Stimulated activated CD4-positive, alpha-beta T cell treated with anti-CD3 and anti-CD28 coated beads, TNF-alpha, amount 100 ng/mL, for 1 hour (primary cell): Measurements from ENCODE around the gene NEU4.

Source experiments
- DNase-seq, 3 donors: peaks; one replicate each; pipeline ENCODE4 v3.0.0-alpha.2; 2020; ENCODE audit warnings: low read depth in 3 of 3, low spot score in 1 of 3

Gene NEU4

DNA sequence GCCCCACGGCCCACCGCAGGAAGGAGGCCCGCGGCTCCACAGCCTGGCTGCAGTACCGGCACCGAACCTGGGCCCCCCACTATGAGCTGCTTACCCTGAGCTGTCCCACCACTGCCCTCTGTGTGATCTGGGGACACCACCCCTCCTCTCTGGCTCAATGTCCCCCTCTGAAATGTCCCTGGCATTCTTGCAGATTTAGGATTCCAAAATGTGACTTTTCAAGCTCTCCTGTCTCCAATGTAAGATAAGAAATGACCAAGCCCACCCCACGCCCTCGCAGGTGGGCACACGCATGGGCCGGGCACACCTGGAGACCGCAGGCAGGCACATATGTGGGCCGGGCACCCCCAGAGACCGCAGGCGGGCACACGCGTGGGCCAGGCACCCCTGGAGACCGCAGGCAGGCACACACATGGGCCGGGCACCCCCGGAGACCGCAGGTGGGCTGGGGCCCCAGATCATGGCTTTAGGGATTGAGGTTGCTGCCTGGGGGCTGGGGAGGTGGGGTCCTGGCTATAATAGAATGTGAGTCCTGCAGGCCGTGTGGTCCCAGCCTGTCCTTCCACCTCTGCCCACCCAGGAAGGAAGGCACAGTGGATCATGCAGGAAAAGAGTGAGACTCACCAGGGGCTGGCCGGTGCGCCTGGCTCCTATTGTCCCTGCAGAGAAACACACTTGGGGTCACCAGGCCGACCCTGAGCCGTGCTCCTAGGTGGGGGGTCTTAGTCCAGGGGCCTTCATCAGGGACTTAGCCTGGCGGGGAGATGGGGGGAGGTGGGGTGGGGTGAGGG is 42.5 kb downstream of the NEU4 start:
- no peak for DNase-seq

DNA sequence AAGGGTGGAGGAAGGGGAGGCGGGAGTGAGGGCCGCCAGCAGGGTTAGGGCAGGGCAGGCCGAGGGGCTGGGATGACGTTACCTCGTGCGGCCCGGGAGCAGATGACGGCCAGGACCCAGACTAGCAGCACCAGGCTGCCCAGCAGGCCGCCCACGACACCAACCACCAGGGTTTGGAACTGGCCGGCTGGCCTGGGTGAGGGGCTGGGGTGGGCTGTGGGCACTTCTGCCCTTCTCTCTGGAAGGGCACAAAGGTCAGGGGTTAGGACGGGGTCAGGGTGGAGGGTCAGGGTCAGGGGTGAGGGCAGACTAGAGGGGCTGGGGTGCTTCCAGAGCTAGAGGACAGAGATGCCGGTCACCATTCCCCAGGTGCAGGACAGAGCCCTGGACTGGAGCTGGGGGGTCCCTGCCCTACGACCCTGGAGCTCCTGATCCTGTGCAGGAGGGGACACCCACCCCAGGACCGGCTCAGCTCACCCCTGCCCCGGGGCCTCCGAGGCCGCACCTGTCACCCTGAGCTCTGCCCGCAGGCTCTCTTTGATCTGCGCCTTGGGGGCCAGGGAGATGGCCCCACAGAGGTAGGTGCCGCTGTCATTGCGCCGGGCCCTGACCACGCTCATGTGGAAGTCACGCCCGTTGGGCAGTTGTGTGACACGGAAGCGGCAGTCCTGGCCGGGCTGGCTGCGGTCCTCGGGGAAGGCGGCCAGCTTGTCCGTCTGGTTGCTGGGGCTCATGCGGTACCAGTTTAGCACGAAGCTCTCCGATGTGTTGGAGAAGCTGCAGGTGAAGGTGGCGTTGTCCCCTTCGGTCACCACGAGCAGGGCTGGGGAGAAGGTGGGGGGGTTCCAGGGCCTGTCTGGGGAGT is 43.4 kb downstream of the NEU4 start:
- no peak for DNase-seq

DNA sequence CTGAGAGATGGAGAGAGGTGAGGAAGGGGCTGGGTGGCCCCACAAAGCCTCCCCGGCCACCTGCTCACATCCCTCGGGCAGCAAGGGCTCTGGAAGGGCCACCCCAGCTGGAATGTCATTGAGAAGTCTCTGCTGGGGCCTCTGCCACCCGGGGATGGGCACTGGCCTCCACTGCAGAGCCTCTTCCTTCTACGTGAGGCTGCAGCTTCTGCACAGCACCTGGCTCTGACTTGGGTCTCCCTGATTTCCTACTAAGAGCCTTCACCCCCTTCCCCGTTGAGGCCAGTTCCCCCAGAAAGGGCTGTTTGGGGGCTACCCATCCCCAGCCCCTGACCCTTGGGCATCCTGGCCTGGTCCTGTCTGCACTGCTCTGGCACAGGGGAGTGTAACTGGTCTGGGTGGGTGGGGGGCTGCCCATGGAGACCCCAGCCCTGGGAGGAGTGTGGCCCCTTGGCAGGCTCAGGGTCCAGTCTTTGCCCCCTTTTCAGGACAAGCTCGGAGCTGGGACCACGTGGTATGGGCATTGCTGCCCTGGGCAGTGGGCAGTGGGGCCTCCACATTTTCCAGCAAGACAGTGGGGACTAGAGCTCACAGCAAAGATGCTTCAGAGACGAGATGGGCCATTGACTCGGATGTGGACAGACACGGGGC is 44.1 kb downstream of the NEU4 start:
- DNase-seq, result no peak

DNA sequence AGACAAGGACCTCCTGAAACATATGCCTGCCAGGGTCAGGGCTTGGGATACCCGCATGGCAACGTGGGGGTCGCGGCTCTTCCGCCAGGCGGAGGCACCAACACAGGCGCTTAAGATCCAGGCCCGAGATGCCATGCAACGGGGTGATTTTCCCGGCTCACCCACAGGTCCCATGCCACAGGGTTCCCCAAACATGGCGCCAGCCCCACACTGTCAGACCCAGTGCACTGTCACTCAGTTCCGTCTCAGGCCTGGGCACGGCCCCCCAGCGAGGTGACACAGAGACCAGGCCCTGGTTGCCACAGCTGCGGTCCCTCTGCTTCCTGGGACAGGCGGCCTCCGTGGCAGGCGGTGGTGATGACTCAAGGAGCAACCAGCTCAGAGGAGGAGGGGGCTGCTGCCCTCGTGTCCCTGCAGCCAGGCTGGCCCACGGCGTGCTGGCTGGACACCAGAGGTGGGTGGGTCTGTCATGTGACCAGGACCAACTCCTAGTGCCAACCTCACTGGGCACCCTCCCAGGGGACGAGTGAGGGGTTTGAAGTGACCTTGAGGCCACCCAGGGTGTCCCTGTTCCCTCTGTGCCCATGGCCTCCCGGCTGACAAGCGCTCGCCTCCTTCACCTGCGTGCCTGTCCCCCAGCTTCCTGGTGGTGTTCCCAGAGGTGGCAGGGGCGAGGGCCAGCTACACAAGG is 44.8 kb downstream of the NEU4 start:
- no peak for DNase-seq

DNA sequence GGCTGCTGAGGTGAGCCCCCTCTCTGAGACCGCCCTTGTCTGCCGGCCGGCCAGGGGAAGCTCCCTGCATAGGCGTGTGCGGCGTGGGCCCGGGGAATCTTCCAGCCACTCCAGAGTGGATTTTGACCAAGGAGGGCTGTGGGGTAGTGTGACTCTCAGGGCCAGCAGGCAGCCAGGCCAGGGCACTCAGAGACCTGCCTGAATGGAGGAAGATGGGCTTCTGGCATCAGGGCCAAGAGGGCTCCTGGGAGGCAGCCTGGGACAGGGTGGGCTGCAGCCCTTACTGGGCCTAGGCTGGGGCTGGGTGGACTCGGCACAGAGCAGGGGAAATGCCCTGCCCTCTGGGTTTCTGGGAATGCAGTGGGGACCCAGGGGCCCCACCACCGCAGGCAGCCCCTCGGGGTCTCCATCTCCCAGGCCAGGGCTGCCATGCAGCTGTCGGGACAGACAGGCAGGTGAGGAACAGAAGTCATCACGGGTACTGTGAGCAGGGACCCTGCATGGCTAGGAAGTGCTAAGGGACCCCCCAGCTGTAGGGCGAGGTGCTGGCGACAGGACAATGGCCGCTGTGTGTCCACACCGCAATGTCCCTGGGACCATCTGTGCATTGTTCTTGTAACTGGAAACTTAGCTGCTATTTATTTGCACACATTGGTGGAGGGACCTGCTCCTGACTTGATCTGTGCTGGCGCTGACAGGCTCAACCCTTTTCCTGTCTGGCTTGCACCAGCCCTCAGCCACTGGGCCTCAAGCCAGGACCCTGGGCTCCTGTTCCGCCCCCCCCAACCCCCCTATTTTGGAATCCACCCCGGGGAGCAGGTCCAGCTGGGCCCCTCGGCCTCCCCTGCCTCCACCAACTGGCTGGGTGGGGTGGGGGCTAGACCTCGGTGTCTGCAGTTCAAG is 45.6 kb downstream of the NEU4 start:
- no peak for DNase-seq

DNA sequence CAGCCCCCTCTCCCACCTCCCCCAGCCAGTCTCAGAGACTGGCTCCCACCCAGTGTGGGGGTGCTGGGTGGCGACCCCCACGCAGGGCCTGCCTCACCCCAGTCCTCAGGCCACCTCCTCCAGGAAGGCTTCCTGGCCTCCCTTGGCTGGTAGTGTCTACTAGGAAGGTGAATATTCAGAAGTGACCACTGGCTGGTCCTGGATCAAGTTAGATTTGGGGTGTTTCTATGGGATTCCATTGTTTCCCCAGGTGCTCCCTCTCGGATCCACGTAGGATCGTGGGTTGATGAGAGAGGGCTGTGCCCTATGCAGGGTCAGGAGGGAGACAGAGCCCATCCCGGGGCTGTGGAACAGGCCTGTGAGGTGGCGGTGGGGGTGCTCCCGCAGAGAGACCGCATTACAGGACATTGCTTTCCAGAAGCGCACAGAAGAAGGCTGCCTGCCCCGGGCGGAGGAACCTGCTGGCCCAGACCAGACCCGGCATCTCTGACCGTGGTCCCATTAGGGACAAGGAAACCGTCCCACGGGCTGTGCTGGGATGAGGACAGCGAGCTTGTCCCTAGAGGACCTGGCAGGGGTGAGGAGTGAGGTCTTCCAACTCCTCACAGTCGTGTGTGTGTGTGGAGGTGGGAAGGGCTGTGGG is 46.4 kb downstream of the NEU4 start:
- DNase-seq, result no peak

DNA sequence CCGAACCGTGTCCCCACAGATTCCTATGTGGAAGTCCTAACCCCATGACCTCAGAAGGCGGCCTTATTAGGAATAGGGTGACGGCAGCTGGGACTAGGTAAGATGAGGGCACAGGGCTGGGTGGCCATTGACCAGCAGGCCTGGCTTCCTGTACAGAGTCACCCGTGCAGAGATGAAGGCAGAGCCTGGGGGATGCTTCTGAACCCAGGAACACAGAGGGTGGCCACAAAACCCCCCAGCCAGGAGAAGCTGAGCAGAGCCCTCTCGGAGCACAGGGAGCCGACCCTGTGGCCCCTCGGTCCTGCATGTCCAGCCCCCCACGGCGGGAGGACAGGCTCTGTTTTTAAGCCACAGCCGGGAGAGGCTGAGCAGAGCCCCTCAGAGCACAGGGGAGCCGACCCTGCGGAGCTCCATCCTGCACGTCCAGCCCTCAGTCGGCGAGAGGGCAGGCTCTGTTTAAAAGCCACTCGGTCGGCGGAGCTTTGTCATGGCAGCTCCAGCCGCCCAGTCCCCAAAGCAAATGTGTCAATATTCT is 47.0 kb downstream of the NEU4 start:
- DNase-seq, result no peak

DNA sequence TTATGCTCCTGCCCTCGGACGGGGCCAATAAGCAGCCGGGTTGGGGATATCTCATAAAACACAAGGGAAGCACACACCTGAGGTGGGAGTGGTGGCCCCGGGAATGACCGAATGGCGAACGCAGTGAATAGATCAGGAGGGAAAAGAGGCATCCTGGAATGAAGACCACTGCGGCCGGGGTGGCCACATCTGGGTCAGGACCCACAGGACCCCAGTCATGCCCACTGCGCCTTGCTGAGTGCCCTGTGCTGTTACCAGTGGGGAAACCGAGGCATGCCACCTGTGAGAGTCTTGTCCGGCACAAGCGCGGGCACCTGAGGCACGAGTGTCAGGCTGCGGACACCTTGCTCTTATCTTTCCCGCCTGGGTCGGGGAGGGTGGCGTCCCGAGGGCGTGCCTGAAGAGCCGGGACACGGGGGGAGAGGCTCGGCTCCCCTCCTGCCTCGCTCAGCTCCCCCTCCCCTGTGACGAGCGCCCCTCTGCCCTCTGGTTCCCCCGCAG is 48.1 kb downstream of the NEU4 start:
- no peak for DNase-seq

DNA sequence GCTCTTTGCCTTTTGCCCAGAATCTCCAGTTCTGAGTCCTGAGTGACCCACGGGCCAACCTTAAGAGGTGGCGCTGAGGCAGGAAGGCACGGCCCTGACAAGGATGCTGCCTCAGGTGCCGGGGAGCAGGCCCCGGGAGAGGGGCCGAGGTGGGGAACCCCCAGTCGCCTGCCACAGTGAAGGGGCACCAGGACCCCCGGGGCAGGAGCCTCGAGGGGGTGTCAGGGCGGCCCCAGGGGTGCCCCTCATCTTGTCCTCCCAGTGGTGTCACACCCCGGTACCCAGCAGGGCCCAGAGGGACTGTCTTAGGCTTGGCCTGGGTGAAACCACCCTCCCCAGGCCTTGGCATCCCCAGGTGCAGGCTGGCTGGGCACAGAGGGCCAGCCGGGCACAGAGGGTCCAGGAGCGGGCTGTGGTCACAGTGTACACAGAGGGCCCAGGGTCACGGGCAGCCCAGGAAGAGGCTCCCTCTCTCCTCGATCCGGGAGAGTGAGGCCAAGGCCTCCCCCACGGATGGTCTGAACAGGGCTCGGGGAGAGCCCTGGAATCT is 48.7 kb downstream of the NEU4 start:
- no peak for DNase-seq

DNA sequence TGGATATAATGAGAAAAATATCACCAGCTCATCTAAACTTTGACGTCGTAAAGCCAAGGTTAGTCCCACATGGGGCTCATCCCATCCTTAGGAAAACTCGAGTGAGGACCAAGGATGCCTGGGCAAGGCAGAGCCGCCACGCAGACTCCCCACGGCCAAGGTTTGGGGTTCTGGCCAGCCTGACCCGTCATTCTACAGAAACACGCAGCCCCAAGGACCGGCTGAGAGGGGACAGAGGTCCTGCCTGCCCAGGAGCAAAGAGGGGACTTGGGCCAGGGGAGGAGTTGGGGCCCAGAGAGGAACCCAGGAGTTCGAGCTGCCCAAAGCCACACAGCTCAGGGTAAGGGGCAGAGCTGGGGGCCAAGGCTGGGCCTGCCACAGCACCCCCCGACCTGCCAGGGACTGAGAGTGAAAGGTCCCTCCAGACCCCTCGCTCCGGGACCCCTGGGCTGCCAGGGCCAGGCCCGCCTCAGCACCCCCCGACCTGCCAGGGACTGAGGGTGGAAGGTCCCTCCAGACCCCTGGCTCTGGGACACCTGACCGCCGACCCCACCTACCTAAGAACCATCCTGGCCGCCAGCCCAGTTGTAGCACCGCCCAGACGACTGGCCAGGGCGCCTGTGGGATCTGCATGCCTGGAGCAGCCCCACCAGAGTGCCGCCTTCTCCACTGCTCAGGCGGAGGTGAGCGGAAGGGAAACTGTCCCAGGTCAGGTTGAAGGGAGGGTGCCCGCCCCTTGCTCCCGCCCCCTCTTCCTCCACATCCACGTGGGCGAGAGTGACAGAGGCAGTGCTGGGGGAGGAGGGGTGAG is 49.4 kb downstream of the NEU4 start, which contains the start of gene PDCD1:
TSS of gene PDCD1 (minus strand) at position 689 of the 811 bp plus-strand sequence. CDS start at position 633, 56 bp downstream.
- peak; percentile 39 to 50 (median 49) for DNase-seq

DNA sequence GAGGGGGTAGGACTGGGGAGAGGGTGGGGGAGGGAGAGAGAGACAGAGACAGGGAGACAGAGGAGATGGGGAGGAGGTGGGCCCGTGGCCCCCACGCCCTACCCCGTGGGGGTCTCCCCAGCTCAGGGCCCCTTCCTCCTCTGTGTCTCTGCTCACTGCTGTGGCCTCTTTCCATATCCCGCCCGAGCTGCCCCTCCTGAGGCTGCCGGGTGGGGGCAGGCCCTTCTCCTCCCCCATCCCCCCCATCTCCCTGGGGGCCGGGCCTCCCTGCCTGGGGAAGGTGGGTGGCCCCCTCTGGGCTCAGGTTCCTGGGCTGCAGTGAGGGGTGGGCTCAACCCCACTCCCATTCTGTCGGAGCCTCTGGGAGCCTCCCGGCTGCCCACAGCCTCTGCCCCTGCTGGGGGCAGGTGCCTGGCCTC is 50.0 kb downstream of the NEU4 start:
- no peak for DNase-seq

DNA sequence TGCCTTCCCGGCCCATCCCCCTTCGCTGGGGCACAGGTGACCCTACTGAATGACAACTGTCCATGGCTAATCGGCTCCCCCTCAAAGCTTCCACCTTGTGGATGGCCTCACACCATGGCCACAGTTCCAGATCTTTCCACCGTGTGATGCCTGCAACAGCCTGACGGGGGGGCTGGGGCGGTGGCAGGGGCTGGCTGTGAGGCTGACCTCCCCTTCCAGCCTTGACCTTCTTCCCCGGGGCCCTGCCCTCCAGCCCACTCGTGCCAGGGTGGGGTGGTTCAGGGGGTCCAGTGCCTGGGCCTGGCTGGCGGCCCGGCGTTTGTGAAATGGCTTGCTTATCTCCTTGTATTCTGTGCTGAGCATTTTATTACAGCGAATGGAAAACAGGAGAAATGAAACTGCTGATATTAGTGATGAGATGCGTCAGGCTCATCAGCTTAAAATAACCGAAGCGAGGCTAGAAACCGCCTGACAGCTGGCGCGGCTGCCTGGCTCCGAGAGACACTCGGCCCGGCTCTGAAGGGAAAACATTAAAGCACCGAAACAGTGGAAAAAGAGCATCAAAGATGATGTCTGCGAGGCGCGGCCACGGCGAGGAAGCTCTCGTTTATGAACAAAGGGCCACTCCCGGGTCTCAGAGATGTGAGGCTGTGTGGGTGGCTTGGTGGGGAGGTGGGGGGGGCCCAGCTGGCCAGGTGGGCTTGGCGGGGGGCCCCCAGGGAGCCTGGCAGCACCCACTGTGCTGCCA is 50.6 kb downstream of the NEU4 start:
- DNase-seq, result peak in 2 of 3 donors; percentile 43

DNA sequence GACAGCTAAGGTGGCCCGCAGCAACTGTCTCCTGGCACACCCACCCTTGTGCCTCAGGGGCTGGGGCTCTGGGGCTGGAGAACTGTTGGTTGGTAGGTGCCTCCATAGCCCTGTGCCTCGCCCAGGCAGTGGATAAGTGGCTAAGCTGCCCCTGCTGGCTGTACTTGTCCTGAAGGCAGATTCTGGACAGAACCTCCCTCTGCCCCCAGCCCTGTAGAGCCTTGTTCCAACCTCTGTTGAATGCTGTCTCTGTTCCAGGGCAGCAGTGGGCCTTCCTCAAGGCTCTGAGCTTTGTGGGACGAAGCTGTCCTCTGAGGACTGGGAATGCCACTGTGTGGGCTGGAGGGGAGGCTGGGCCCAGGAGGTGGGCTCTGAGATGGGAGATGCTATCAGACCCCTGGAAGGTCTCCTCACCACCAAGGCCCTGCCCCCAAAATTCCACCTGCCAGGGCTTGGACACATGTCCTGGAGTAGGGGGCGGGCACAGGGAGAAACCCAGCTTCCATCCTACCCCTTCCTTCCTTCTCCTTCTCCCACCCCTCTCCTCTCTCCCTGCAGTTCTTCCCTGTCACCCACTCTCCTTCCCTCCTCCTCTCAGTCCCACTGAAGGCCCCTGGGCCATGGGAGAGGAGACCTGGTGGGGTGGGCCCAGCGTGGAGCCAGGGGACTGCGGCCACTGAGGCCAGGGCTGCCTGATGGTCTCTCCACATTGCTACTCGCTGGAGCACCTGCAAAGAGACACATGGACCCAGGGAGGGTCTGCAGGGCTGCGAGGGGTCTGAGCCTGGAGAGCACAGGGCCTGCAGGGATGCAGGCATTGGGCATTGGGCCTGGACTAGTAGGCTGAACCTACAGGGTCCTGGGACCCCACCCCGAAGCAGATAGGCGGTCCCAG is 51.4 kb downstream of the NEU4 start:
- no peak for DNase-seq

DNA sequence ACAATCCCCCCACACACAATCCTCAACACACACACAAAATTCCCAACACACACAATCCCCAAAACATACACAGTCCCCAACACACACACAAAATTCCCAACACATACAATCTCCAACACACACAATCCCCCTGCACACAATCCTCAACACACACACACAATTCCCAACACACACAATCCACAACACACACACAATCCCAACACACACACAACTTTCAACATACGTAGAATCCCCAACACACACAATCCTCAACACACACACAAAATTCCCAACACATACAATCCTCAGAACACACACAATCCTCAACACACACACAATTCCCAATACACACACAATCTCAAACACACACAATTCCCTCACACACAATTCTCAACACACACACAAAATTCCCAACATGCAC is 52.3 kb downstream of the NEU4 start:
- no peak for DNase-seq

DNA sequence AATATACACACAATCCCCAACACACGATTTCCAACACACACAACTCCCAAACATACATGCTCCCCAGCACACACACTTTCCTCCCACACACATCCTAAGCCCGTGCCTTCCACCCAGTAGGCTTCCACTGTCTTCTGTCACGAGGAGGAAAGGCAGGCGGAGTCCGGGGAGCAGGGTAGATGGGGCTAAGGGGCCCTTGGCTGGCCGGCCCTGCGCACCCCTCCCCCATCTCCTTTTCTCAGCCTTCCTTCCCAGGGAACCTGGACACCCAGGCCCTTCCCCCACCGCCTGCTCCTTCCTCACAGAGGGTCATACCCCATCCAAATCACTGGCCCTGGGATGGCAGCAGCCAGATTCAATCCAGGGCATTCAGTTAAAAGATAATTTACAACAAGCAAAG is 53.1 kb downstream of the NEU4 start:
- DNase-seq, result no peak
